GM18868 (cell line): Measurements from ENCODE around the gene B3GNT9.
"Not testable (repeated sequence)": the region's sequence is repeated elsewhere in the genome, so short reads cannot be mapped to it uniquely, and the experiment has no call there.

Experiments
- ATAC-seq: cut with Tn5 transposase; IDR thresholded peaks from one replicate; pipeline ENCODE4 v1.9.1; 2021; ENCODE audit warnings: mild to moderate bottlenecking, moderate library complexity; ENCODE audit not compliant: unreplicated experiment

The B3GNT9 gene

GRCh38 chr16:67151431-67152097 lies 766 bp upstream of the B3GNT9 start:
- no peak for ATAC-seq

GRCh38 chr16:67150047-67150832 lies 558 bp downstream of the B3GNT9 start:
- ATAC-seq, result peak; percentile 35

GRCh38 chr16:67149276-67150046 lies 1.3 kb downstream of the B3GNT9 start:
- no peak for ATAC-seq

- ATAC-seq, result no peak
Observed at GRCh38 chr16:67148656-67149275, 2.0 kb downstream of the B3GNT9 start.

GRCh38 chr16:67148221-67148620 lies 2.6 kb downstream of the B3GNT9 start:
- no peak for ATAC-seq

GRCh38 chr16:67147437-67148140 lies 3.2 kb downstream of the B3GNT9 start:
- no peak for ATAC-seq

GRCh38 chr16:67146523-67147357 lies 4.1 kb downstream of the B3GNT9 start:
- ATAC-seq, result no peak

GRCh38 chr16:67145746-67146145 lies 5.1 kb downstream of the B3GNT9 start:
- ATAC-seq, result no peak

- no peak for ATAC-seq
Observed at GRCh38 chr16:67144943-67145342, 5.9 kb downstream of the B3GNT9 start.

GRCh38 chr16:67142342-67142741 lies 8.5 kb downstream of the B3GNT9 start:
- no peak for ATAC-seq

GRCh38 chr16:67141391-67141790 lies 9.4 kb downstream of the B3GNT9 start:
- ATAC-seq, result no peak

GRCh38 chr16:67137605-67138004 lies 13.2 kb downstream of the B3GNT9 start:
- ATAC-seq, result no peak

- ATAC-seq, result no peak
Observed at GRCh38 chr16:67129422-67129821, 21.4 kb downstream of the B3GNT9 start.

GRCh38 chr16:67128887-67129286 lies 21.9 kb downstream of the B3GNT9 start:
- ATAC-seq, result no peak

GRCh38 chr16:67128417-67128816 lies 22.4 kb downstream of the B3GNT9 start:
- ATAC-seq, result no peak

- not testable (repeated sequence) for ATAC-seq
Observed at GRCh38 chr16:67122799-67123198, 28.0 kb downstream of the B3GNT9 start.

GRCh38 chr16:67120025-67120424 lies 30.8 kb downstream of the B3GNT9 start:
- no peak for ATAC-seq

GRCh38 chr16:67117716-67118115 lies 33.1 kb downstream of the B3GNT9 start:
- no peak for ATAC-seq

GRCh38 chr16:67116388-67117311 lies 34.1 kb downstream of the B3GNT9 start:
- ATAC-seq, result no peak
